ENCODE data around the gene PNPLA4. TPM values are rescaled to one million over a fixed set of nuclear protein-coding genes. Genes with fewer than 3 reads are reported as not detected.

PNPLA4 gene
- polyA plus RNA-seq, 4 donors = 26.3 to 30.4 (median 28.8) TPM

- no peak for DNase-seq (ENCODE audit: low read depth in 4 of 4, low spot score in 2 of 4)
Measured at GRCh38 chrX:7876957-7877356, 50.3 kb downstream of the PNPLA4 start.

GRCh38 chrX:7872042-7872441 is 55.2 kb downstream of the PNPLA4 start:
- DNase-seq (ENCODE audit: low read depth in 4 of 4, low spot score in 2 of 4) = no peak

- no peak for DNase-seq (ENCODE audit: low read depth in 4 of 4, low spot score in 2 of 4)
Measured at GRCh38 chrX:7852166-7852565, 75.0 kb downstream of the PNPLA4 start.

Other genes starting within 250 kb of the PNPLA4 start
- gene VCX, start 84.2 kb downstream of the PNPLA4 start, polyA plus RNA-seq (ENCODE audit: insufficient read length in 4 of 4) = under 1 TPM in 2 of 4 donors, not detected in 2; 0.14 to 0.36 TPM
- gene VCX2, start 243.9 kb upstream of the PNPLA4 start, polyA plus RNA-seq (ENCODE audit: insufficient read length in 4 of 4) = not detected

Data from left renal cortex interstitium (tissue), 4 donors.